GM21576 (cell line): ENCODE results near the gene RUFY4.
A peak's percentile ranks its signal among the peaks of the same experiment; 100 is the strongest.
"Not testable (repeated sequence)": the region's sequence is repeated elsewhere in the genome, so short reads cannot be mapped to it uniquely, and the experiment has no call there.

Experiments
- ATAC-seq: cut with Tn5 transposase; IDR thresholded peaks from one replicate; pipeline ENCODE4 v1.9.1; 2021; ENCODE audit warnings: mild to moderate bottlenecking, moderate library complexity; ENCODE audit not compliant: unreplicated experiment

Gene RUFY4

DNA sequence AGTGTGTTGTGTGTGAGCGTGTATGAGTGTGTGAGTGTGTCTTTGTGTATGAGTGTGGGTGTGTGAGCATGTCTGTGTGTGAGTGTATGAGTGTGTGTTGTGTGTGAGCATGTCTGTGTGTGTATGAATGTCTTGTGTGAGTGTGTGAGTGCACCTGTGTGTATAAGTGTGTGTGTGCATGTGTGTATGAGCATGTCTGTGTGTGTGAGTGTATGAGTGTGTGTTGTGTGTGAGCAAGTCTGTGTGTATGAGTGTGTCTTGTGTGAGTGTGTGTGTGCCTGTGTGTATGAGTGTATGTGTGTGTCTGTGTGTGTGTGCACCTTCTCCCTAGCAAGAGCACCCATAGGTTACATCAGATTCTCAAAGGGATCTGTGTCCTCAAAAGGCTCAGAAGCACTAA, 37.8 kb upstream of the RUFY4 start:
- no peak for ATAC-seq

DNA sequence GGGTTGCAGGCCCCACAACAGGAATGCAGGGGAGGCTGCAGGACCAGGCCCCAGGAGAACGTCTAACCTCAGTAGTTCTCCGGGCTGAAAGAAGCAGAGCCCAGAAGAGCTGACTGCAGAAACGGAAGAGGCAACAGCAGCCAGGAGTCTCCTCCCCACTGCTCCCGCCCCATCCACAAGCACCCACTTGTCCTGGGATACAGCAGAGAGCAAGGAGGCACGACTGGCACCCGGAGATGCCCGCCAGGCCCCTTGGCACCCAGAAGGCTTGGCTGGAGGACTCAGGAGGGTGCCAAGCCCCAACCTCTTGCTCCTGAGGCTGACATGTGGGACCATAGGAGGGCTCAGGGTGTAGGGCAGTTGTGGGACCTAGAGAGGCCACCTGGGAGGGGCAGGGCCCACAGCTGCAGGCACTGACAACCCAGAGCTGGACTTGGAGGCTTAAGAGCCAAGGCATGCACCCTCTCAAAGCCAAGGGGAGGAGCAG, 37.2 kb upstream of the RUFY4 start:
- ATAC-seq = no peak

DNA sequence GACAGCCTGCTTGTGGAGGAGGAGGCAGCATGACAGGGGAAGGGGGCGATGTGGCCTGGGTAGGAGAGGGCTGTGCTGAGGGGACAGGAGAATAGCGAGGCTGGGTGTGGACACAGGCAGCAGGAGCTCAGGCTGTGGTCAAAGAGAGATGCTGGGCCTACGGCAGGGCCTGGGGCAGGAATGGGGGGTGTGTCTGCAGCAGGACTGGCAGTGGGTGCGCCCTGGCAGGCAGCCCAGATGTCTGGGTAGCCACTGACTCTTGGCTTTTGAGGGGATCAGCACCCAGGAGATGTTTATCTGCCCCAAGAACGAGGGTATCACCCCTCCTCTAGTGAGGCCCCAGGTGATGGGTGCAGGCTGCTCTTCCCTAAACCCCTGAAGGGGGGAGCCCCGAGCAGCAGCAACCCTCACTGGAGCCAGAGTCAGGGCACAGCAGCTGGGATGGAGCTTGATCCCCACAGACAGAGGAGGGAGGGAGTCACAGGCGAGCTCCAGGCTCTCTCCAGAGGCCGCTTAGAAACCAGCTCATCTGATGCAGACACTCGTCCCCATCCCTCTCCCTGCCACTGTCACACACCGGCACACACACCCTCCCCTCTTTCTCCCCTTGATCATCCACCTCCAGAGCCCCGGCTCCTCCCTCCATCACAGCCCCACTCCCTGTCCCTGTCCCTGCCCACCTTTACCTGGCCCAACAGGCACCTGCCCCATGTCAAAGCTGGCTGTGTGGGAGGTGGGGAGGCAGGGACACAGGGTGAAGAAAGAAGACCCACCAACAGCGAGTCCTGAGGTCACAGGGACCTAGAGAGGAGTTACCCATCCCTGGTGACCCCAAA, 36.5 kb upstream of the RUFY4 start:
- no peak for ATAC-seq

DNA sequence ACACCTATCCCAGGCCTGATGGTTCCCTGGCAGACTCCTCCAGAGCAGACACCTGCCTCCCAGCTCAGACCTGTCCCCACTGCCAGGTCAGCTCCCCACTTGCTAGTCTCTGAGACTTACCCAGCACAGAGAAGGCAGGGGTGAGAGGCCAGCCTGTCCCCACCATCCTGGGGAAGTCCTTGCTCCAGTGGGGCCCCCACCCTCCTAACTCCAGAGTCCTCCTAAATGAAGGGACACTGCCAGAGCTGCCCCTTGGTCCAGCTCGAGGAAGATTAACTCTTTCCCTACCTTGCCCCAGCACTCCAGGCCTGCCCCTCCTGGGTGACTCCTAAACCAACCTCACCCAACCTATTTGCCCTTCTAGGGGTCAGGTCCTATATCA, 35.9 kb upstream of the RUFY4 start:
- ATAC-seq = no peak

DNA sequence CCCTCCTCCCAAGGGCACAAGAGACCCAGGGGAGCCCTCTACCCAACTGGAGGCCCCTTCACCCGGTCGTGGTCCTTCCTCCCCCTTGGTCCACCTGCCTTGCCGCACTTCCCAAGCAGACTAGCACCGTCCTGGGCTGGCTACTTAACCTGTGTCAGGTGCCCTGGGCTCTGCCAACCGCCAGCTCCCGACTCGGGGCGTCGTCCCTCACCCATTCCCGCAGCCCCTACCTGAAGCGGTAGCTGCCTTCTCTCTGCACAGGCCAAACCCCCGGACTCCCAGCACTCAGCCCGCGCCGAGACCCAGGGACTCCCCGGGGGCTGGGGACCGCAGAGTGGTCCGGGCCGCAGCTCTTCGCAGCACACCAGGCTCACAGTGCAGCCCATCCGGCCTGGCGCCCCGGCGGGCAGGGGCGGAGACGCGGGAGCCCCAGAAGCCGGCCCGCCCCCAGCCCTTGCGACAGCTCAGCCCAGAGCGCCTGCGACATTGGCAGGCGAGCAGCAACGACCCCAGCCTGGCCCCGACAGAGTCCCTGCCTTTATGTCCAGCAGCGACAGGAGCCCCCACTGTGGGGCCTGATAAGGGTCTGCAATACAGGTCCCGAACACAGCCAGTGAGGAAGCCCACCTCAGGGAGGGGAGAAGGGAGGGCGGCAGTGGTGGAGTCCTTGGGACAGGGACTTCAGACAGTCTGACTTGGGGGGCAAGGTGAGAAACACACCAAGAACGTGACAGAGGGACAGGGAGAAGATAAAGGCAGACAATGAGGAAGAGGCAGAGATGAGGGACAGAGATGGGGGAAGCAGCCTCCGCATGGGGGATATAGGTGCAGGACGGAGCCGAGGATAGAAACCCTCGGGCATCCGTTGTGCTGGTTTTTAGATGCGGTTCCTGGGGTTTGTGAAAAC, 35.2 kb upstream of the RUFY4 start:
- ATAC-seq = no peak

DNA sequence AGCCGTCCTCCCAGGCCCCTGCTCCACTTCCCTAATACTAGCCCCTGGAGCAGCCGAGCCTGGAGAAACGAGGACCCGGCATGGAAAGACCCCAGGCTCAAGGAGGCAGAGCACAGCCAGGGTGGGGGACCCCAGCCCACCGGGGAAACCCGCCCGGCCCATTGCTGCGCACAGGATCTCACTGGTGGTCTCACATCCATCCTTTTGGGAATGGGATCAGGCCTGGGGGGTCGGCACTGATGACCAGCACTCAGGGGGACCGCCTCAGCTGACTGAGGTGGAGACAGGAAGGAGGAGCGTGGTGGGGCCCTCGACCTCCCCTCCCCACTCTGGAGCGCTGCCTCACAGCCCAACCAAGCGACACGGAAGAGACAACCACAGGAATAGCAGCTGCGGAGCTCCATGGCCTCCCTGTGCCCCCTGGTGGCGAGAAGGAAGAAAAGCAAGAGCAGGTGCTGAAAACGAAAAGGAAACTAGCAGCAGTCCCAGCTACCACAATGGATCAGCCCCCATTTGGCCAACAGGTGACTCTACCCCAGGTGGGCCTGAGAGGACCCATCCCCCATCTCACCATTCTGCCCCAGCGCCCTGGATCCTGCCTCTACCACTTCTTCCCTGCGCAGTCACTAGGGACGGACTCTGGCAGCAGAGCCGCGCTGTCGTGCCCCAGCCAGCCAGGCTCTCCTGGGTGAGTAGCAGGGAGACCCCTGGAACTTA, 34.4 kb upstream of the RUFY4 start:
- ATAC-seq = peak; percentile 78

DNA sequence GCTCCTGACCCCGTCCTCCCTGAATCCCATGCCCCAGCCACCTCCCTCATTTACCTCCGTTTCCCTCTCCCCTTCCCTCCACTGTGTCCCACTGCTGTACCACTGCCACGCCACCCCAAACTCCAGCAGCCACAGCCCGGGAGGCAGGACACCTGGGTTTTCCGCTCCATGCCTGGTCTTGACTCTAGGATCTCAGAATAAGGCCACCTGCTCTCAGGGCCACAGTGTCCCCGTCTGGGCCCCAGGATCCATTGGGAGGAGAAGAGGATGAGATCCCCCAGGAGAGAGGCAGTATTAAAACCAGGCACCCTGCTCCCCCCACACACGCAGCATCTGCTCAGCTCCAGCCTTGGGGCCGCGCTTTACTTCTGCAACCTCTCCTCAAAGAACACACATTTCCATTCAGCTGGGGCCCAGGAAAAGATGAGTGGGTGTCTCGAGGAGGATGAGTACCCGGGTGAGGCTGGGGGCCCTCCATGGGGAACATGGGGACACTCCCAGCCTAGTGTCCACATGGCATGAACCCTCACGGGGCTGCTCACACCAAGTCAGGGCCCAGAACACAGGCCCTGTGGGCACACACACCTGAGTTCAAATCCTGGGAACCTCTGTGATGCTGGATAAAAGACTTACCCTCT, 33.5 kb upstream of the RUFY4 start:
- ATAC-seq = no peak

DNA sequence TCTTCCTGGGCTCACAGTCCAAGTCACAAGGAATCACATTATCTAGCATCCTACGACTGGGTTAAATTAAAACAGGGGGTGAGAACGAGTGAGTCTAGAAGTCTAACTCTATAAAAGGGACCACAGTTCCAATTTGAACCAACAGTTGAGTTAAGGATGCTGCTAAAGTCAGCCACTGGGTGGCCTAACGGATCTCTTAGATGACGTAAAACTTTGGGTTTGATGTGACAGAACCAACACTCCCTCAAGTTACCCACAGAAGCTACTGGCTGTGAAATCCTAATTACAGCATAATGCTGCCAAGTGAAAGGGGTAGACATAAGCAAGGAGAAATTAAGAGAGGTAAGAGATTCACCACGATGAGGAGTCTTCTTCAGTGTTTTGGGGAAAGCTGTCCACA, 32.7 kb upstream of the RUFY4 start:
- no peak for ATAC-seq

DNA sequence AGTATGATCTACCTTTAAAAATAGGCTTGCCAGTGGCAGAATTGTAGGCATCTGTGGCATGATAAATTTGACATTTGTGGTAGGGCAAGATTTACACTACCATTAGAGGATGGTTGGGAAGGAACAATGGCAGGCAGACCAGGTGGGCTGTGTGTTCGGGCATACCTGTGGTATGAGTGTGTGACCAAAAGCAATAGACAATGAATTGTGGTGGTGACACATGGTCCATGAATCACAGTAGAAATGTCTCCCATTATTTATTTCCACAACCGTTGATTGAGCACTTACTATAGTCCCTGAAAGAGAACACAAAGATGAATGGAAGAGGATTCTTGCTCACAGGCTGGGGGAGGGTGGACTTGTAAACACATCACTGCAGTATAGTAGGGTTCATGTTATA, 29.9 kb upstream of the RUFY4 start:
- ATAC-seq = no peak

DNA sequence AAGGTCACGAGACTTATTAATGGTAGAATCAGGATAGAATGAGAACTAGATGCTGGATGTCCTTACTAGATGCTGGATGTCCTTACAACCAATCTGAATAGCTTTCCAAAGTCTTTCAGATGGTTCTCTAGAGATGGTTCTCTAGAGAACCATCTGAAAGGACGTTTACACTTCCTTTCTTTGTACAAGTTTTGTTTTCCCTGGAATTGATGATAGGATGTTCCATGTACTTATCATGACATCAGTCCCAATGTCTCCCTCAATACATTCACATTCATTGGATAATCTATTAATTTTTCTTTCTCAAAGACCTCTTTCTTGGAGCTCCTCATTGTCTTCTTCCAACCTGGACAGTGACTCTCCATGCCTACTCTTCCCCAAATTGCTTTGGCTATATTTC, 28.2 kb upstream of the RUFY4 start:
- no peak for ATAC-seq

DNA sequence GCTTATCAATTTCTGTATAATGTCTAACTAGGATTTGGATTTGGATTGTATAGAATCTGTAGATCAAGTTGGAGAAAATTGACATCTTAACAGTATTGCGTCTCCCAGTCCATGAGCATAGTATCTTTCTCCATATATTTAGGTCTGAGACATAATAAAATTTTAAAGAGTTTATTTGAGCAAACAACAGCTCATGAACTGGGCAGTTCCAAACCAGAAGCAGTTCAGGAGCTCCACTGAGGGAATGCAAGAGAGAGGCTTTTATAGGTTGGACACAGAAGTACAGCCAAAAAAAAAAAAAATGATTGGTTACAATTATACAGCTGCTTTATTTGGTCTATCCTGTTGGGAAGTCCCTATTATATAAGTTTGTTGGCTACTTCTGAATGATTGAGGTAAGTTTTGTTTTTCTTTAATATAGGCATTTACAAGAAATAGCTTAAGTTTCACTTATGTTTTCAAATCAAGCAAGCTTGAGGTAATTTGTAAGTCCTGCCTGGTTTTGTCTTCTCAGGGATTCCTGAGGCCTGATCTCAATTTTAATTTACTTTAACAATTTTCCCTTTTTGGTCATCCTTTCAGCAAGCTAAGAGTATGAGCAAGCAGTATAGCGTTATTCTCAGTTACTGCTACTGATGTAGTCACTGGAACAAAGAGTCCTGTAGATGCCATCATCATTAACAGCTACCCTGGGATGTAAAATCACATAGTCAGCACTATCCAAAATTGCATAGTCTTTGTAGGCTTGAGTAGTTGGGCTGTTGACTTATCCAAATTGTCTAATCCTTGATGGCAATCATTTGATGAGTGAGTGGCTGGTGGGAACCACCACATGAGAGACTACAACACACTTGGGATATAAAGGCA, 27.5 kb upstream of the RUFY4 start:
- ATAC-seq = no peak

DNA sequence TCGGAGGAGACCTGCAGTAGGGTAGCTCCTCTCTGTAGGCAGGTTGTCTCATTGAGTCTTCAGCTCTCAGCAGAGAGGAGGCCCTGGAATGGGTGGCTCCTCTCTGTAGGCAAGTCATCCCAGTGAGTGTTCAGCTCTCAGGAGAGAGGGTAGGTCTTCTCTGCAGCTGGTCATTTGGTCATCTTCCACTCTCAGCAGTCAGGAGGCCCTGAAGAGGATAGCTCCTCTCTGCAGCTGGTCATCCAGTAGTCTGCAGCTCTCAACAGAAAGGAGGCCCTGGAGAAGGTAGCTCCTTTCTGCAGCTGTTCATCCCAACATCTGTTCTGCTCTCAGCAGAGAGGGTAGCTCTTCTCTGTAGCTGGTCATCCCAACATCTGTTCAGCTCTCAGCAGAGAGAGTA, 26.0 kb upstream of the RUFY4 start:
- ATAC-seq = no peak

DNA sequence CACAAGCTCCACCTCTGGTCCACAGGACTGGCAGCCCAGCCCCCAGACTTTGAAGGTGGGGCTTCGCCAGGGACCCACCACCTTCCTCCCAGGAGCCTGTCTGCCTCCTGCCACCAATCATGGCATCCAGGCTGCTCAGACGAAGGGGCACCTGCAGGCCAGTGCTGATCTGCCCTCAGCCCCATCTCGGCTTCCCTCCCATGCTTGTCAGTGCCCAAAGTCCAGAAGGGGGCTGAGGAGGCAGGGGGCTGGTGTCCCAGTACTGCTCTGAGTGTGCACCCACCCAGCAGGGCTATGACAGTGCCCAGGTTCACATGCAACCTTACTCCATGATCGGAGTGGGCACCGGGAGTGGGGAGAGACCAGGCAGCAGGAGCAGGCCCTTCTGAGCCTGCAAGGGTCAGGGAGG, 25.3 kb upstream of the RUFY4 start:
- no peak for ATAC-seq

DNA sequence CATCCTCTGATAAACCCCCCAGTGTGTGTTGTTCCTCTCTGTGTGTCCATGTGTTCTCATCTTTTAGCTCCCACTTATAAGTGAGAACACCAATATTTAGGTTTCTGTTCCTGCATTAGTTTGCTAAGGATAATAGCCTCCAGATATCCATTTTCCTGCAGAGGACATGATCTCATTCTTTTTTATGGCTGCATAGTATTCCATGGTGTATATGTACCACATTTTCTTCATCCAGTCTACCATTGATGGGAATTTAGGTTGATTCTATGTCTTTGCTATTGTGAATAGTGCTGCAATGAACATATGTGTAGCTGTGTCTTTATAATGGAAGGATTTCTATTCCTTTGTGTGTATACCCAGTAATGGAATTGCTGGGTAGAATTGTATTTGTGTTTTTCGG, 24.5 kb upstream of the RUFY4 start:
- ATAC-seq = not testable (repeated sequence)

DNA sequence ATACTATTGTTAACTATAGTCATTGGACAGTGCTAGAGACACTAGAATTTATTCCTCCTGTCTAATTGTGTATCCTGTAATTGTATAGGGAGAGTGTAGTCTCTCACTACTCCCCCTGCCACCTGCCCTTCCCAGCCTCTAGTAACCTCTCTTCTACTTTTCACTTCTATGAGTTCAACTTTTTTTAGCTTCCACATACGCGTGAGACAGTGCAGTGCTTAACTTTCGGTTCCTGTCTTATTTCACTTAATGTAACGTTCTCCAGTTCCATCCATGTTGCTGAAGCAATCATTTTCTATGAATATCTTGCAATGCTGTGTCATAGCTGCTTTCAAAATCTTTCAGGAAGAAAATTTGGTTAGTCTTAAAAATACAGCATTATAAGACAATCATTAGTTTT, 22.8 kb upstream of the RUFY4 start:
- peak; percentile 96 for ATAC-seq

DNA sequence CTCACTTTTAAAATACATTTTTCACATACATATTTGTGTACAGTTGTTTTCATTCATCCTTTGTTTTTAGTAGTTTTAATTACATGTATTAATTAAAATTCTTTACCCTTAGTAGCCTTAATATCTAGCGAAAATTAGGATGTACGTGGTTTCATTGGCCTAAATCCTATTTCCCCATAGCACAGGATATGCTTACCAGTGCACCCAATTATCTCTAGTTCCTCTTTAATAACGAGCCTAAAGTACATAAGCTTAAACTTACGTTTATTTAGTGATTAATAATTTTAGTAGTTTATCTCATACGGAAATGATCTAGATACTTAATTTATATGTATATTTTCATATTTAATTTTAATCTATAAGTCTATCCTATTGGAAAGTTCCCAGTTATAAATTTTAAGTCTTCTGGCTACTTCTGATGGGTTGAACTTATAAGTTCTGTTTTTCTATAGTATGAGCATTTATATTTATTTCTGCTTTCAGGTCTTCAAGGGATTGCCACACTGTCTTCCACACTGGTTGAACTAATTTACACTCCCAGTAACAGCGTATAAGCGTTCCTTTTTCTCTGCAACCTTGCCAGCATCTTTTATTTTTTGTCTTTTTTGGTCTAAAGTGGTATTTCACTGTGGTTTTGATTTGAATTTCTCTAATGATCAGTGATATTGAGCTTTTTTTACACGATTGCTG, 21.4 kb upstream of the RUFY4 start:
- no peak for ATAC-seq

DNA sequence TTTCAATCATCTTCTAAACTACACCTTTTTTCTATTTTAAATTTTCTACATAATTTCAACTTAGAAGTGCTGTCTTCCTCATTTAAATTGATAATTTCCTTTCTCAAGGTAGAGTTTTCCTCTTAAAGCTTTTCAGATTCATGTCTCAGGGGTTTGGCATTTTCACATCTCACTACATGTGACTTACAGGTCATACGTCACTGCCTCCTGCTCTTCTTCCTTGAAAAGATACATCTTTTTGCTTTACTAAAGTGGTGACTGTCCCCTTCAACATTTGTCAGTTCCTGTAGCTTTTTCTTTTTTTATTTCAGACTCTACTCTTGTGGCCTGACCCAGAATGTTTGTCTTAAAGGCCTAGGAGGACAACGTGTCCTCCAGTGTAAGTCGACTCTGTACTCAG, 17.1 kb upstream of the RUFY4 start:
- no peak for ATAC-seq

DNA sequence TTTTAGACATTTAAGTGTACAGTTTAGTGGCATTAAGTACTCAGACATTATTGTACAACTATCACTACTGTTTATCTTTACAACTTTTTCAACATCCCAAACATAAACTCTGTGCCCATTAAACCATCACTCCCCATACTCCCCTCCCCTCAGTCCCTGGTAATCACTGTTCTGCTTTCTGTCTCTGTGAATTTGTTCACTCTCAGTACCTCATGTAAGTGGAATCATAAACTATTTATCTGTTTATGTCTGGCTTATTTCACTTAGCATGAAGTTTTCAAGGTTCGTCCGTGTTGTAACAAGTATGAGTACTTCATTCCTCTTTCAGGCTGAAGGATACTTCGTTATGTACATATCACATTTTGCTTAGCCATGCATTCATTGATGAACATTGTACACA, 9.8 kb upstream of the RUFY4 start:
- ATAC-seq = no peak

DNA sequence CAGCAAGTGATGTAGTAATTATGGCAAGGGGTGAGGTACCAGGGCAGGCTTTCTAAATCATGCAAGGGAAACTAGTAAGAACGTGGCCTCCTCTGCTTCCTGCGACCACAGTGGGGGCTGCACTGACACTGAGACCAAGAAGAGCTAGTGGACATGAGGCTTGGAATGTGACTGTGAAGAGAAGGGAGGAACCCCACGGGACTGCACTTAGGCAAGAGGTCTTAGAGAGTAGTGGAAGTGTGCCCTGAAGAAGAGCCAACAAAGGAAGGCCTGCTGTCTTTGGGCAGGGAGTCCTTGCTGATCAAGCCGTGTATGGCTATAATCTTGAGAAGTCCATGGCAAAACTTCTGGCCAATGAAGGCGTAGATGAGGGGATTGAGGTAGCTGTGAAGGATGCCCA, 8.9 kb upstream of the RUFY4 start:
- no peak for ATAC-seq
